Lung (tissue), 12 donors: ENCODE data around the gene SEPTIN8. TPM values are rescaled to one million over a fixed set of nuclear protein-coding genes. Genes with fewer than 3 reads are reported as not detected.

Experiments
- ATAC-seq: fragments of 200-7000 bp; cut with Tn5 transposase; one replicate; pipeline ENCODE4 v1.9.1; 2020; ENCODE audit warnings: moderate number of reproducible peaks; ENCODE audit not compliant: insufficient read depth, low FRiP score
- DNase-seq, 3 donors: peaks; one replicate each; pipeline ENCODE4 v3.0.0-alpha.2; 2013 to 2017
- H3K27ac ChIP-seq, 2 donors: one replicate each; pipeline ENCODE4 v1.5.1; 2013; ENCODE audit warnings: mild to moderate bottlenecking in 2 of 2, moderate library complexity in 2 of 2, control low read depth in 1 of 2, inconsistent platforms in 1 of 2, low read depth in 1 of 2, low read length in 1 of 2
- H3K27me3 ChIP-seq, 3 donors: one replicate each; pipeline ENCODE4 v1.5.1; 2013; ENCODE audit warnings: low read length in 2 of 3; ENCODE audit not compliant: control insufficient read depth in 3 of 3, insufficient read depth in 3 of 3
- H3K36me3 ChIP-seq, 4 donors: one replicate each; pipeline ENCODE4 v1.5.1; 2013; ENCODE audit warnings: low read length in 4 of 4, mild to moderate bottlenecking in 1 of 4, moderate library complexity in 1 of 4; ENCODE audit not compliant: control insufficient read depth in 4 of 4, insufficient read depth in 4 of 4
- H3K4me1 ChIP-seq, 5 donors: one replicate each; pipeline ENCODE4 v1.5.1; 2013; ENCODE audit warnings: low read length in 5 of 5, mild to moderate bottlenecking in 2 of 5, moderate library complexity in 1 of 5; ENCODE audit not compliant: control insufficient read depth in 5 of 5, insufficient read depth in 5 of 5
- H3K4me3 ChIP-seq: one replicate; pipeline ENCODE4 v1.5.1; 2013; ENCODE audit warnings: mild to moderate bottlenecking, control low read depth, moderate library complexity
- H3K9ac ChIP-seq, 2 donors: one replicate each; pipeline ENCODE4 v1.5.1; 2013; ENCODE audit warnings: low read length in 2 of 2, control low read depth in 1 of 2; ENCODE audit not compliant: insufficient read depth in 1 of 2
- H3K9me3 ChIP-seq, 4 donors: one replicate each; pipeline ENCODE4 v1.5.1; 2013; ENCODE audit warnings: low read length in 3 of 4, mild to moderate bottlenecking in 1 of 4, moderate library complexity in 1 of 4; ENCODE audit not compliant: control insufficient read depth in 4 of 4, insufficient read depth in 3 of 4
- WGBS, 2 donors: extraction: QIAGEN DNeasy Blood & Tissue Kit; methylation state at CpG; one replicate each; pipeline ENCODE4 v1.1.7; 2013; 5-methylcytosine and 5-hydroxymethylcytosine counted together
- polyA plus RNA-seq, 2 donors: library from polyadenylated mRNA; stranded (reverse); fragments of 200-250 nt; gene quantifications; one replicate each; pipeline ENCODE4 v1.2.1, GENCODE V29; 2013
- total RNA-seq, 2 donors: library from RNA; depleted of rRNA in 1 of 2; stranded (reverse); fragments of >200 nt in 1 of 2; gene quantifications; one replicate each; pipeline ENCODE4 v1.2.1, GENCODE V29; 2014 to 2021
- TF ChIP-seq, protein P1 (sequence below): IDR thresholded peaks from 2 replicates; pipeline ENCODE4 v1.5.1; 2012; ENCODE audit warnings: mild to moderate bottlenecking; ENCODE audit errors: control extremely low read depth, extremely low read depth
- donor health status: control.
- donor health status: control.
- donor health status: Bipolar disorder and iron deficiency.
- donor health status: healthy.
- donor health status: DM: yes; HTN: yes; CAD: no.

Gene SEPTIN8
- total and polyA plus RNA-seq, 4 donors: 12.4 to 37.8 (median 22.0) TPM

DNA sequence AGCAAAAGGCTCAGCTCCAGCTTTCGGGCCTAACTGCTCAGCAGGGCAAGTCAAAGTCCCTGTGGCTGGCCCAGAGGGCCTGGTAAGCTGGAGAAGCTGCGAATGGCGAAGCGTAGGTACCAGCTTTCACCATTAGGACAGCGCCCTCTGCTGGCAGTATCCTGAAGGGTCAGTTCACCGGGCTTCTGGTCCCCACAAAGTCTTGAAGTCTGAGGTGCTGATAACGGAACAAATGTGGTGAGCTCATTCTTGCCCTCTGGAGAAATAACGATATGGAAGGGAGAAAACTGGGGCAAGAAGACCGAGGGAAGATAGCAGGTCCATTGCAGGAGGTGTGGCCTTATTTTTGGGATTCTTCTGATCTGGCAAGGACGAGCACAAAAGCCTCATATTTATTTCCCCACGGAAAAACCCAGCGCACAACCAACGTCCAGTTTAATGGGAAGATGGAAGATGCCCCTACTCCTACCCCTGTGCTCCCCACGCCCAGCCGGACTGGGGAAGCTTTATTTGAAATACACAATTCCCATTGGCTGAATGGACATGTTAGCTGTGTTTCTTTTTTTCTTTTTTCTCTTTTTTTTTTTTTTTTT, 43.2 kb upstream of the SEPTIN8 start:
- WGBS, 2 donors: 27 to 28% methylated on average over 15 of the region's 15 CpGs
- Histone ChIP-seq H3K4me1 (peaks cover 0 to 28% (median 0%) of the 10 kb centered on the region in 5 donors), H3K9me3 (no peaks in the 10 kb centered on the region), H3K36me3 (peaks cover 0 to 4% (median 0%) of the 10 kb centered on the region in 4 donors), H3K4me3 (no peak overlapping the region), H3K27me3 (peaks cover 0 to 11% (median 10%) of the 10 kb centered on the region in 3 donors), H3K9ac (peak overlapping the region in 1 of 2 donors; percentile 40), H3K27ac (no peak overlapping the region)
- TF ChIP-seq, protein P1, sequence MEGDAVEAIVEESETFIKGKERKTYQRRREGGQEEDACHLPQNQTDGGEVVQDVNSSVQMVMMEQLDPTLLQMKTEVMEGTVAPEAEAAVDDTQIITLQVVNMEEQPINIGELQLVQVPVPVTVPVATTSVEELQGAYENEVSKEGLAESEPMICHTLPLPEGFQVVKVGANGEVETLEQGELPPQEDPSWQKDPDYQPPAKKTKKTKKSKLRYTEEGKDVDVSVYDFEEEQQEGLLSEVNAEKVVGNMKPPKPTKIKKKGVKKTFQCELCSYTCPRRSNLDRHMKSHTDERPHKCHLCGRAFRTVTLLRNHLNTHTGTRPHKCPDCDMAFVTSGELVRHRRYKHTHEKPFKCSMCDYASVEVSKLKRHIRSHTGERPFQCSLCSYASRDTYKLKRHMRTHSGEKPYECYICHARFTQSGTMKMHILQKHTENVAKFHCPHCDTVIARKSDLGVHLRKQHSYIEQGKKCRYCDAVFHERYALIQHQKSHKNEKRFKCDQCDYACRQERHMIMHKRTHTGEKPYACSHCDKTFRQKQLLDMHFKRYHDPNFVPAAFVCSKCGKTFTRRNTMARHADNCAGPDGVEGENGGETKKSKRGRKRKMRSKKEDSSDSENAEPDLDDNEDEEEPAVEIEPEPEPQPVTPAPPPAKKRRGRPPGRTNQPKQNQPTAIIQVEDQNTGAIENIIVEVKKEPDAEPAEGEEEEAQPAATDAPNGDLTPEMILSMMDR: peak; percentile 92
- peak; percentile 90 to 93 (median 91) for DNase-seq
- peak; percentile 83 for ATAC-seq

DNA sequence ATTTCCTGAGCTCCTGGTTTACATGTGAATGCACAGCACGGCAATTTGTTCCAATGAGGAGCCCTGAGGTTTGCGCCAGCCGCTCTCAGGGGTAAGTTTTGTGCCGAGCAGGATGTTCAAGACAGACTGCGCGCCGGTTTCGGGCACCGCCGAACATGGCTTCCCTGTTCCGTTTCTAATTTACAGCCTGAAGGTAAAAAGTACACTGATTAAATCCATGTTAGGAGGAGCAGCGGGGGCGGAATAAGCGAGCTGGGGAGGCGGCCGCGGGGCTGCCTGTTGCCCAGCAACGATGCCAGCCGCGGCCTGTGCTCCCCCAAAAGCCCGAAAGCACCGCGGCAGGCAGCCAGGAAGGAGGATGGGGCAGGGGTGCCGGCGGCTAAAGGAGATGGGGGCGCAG, 42.4 kb upstream of the SEPTIN8 start:
- Histone ChIP-seq H3K4me1 (peaks cover 0 to 28% (median 0%) of the 10 kb centered on the region in 5 donors), H3K27me3 (peaks cover 0 to 18% (median 18%) of the 10 kb centered on the region in 3 donors), H3K9me3 (no peaks in the 10 kb centered on the region), H3K9ac (peak overlapping the region in 1 of 2 donors; percentile 40), H3K36me3 (peaks cover 0 to 3% (median 0%) of the 10 kb centered on the region in 4 donors), H3K4me3 (no peak overlapping the region), H3K27ac (no peak overlapping the region)
- no peak for DNase-seq
- TF ChIP-seq, protein P1: no peak
- WGBS, 2 donors: 16 to 29% methylated on average over 26 of the region's 26 CpGs
- ATAC-seq: no peak

DNA sequence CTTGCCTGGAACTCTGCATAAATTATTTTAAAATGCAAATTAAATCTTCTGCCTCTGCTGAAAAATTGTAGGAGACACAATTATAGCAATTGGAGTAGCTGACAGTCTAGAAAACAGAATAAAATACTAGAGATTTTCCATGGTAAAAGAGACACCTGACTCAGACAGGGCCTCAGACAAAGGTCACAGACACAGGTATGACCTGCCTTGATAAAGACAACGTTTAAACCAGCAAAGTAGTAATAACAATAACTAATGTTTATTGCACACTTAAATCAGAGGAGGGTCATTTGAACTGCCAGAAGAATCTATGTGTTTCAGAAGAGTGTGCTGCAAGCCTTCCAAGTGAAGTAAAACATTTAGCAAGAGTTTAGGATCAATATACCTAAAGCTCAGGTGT, 40.0 kb upstream of the SEPTIN8 start:
- H3K4me1 ChIP-seq: peaks cover 0 to 16% (median 0%) of the 10 kb centered on the region in 5 donors
- ATAC-seq: no peak
- 64 to 82% methylated on average over 1 of the region's 1 CpG for WGBS, 2 donors

More for the DNA sequence above, 40.0 kb upstream of the SEPTIN8 start:
- no peaks in the 10 kb centered on the region for H3K9me3 ChIP-seq
- DNase-seq: no peak
- TF ChIP-seq, protein P1: no peak
- peaks cover 0 to 28% (median 28%) of the 10 kb centered on the region in 3 donors for H3K27me3 ChIP-seq
- no peak overlapping the region for H3K27ac ChIP-seq
- H3K36me3 ChIP-seq: no peaks in the 10 kb centered on the region
- peak overlapping the region in 1 of 2 donors; percentile 42 for H3K9ac ChIP-seq
- no peak overlapping the region for H3K4me3 ChIP-seq
